HG03097 (cell line): ENCODE measurements around the gene COL26A1.
"Not testable (repeated sequence)": the region's sequence is repeated elsewhere in the genome, so short reads cannot be mapped to it uniquely, and the experiment has no call there.

ENCODE experiments used
- ATAC-seq: cut with Tn5 transposase; IDR thresholded peaks from one replicate; pipeline ENCODE4 v1.9.1; 2021; ENCODE audit not compliant: unreplicated experiment, low FRiP score

COL26A1 gene

DNA sequence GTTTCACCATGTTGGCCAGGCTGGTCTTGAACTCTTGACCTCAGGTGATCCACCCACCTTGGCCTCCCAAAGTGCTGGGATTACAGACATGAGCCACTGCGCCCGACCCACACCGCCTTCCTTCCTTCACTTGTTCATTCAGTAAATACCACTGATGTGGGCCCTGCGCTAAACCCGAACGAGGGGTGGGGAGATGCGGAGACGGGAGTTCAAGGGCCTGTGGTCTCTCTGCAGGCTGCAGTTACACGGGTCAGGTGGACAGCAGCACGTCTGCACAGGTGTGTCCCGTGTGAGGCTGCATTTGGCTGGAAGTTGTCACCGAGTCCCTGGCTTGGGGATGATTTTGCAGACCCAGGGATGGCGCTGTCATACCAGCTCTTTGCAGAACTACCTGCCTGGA, 38.1 kb downstream of the COL26A1 start:
- ATAC-seq: no peak

DNA sequence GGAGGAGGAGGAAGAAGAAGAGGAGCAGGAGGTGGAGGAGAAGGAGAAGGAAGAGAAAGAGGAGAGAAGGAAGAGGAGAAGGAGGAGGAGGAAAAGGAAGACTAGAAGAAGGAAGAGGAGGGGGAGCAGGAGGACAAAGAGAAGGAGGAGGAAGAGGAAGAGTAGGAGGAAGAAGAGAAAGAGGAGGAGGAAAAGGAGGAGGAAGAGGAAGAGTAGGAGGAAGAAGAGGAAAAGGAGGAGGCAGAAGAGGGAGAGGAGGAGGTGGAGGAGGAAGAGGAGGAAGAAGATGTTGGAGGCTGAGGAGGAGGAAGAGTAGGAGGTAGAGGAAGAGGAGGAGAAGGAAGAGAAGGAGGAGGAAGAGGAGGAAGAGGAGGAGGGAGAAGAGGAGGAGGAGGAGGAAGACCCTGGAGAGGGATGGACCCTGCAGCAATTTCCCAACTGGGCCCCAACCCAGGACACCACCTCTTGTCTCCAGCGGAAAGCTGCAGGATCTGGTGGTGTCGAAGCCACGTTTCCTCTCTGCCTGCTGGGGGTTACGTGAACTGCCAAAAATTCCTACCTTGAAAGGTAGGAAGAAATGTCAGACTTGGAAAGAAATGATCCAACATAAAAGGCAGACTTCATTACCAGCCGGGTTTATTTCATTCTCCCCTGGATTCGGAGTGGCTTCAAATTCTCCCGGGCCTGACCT, 38.9 kb downstream of the COL26A1 start:
- no peak for ATAC-seq

DNA sequence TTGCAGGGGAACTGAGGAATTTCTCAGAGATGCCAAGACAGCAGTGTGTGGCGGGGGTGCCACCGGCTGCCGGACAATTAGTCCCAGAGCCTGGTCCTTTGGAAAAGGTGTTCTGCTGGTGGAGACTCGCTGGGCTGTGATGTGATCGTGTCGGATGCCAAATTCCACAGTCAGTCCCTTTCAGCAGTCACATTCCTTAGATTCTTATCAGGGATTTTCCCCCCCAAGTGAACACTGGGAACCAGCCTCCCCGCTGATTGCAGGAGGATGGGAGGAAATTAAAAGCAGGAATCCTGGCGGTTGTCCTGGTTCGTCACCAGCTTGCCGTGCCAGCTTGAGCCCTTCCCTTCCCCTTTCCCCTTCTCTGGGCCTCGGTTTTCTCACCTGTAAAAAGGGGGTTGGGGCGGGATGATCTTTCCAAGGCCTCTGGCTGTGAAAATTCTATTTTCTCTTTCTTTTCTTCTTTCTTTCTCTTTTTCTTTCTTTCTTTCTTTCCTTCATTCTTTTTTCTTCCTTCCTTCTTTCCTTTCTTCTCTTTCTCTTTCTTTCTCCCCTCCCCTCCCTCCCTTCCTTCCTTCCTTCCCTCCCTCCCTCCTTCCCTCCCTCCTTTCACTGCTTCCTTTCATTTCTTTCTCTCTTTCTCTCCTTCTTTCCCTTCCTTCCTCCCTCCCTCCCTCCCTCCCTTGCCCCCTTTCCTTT, 39.6 kb downstream of the COL26A1 start:
- ATAC-seq: no peak

DNA sequence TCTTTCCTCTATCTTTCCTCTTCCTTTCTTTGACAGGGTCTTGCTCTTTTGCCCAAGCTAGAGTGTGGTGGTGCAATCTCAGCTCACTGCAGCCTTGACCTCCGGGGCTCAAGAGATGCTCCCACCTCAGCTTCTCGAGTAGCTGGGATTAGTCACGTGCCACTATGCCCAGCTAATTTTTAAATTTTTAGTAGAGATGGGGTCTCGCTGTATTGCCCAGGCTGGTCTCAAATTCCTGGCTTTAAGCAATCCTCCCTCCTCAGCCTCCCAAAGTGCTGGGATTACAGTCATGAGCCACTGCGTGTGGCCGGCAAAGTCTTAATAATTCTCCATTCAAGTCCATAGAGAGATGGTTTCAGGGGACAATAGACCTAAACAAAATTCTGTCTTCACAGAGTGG, 40.2 kb downstream of the COL26A1 start:
- ATAC-seq: no peak

DNA sequence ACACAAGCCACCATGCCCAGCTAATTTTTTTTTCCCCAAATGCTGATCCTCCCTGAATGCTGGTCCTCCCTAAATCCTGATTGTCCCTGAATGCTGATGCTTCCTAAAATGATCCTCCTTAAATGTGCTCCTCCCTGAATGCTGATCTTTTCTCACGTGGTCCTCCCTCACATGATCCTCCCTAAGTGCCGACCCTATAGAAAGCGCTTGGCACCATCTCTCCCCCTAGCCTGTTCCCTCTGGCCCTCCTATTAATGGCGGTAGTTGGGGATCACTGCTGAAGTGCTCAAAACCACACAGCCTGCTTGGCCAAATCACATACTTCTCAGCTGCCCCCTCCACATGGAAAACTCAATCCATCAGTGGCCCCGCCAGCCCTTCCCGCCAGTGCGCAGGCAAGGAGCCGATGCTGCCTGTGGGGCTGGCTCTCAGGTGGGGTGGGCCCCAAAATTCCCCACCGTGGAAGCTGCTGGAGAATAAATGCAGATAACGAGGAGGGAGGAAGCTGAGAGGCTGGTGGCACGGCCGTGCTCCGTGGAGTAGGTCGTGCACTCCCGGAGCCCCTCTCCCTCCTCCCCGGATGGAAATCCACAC, 42.9 kb downstream of the COL26A1 start:
- ATAC-seq: no peak

DNA sequence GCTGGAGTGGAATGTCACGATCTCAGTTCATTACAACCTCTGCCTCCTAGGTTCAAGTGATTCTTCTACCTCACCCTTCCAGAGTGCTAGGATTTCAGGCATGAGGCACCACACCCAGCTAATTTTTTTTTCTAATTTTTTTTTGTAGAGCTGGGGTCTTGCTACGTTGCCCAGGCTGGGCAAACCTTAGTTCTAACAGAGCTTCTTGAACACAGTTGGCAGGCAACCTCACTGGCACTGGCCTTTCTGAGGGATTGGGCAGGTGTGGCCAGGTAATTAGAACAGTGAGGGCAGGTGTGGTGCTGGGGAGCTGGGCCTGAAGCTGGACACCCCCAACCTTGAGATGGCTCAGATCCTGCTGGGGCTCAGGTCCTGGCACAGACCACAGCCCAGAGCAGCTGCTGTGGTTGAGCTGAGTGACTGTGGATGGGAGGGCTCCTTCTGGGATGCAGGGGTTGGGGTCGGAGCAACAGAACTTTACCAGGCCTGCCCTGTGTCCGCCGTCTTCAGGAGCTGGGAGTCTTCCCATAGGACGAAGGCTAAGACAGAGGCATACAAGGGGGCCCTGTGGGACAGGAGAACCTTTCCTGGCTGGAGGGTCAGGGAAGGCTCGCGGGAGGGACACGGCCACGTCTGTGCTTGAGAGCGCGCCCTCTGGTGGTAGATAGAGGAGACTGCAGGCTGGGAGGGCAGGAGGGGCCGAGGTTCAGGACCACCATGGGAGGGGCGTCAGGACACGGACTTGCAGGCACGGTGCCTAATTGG, 48.2 kb downstream of the COL26A1 start:
- no peak for ATAC-seq

DNA sequence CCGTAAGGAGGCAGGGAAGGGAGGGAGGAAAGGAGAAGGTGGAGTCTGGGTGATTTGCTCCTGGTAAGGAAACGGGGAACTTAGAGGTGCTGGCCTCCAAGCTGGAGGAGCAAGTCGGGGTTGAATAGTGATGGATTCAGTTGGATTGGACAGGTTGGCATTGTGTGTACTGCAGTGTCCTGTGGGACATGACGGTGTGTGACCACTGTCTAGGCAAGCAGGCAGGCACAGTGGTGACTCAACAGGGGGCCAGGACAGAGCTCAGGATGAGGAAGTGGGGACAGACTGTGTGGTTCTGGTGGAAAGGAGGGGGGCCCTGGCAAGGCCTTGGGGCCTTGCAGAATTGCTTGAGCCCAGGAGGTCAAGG, 48.8 kb downstream of the COL26A1 start:
- ATAC-seq: no peak

DNA sequence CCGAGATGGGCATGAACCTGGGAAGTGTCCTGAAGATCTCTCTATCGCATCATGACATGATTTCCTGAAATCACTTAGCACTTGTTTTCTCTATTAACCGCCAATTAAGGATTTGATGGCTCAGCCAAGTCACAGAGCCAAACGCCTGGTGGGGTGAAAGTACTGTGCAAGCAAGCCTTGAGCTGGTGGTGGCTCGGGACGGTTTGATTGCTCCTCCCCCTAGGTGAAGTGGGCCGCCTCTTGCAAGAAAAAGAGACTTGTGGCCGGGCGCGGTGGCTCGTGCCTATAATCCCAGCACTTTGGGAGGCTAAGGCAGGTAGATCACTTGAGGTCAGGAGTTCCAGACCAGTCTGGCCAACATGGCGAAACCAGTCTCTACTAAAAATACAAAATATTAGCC, 50.3 kb downstream of the COL26A1 start:
- ATAC-seq: no peak

DNA sequence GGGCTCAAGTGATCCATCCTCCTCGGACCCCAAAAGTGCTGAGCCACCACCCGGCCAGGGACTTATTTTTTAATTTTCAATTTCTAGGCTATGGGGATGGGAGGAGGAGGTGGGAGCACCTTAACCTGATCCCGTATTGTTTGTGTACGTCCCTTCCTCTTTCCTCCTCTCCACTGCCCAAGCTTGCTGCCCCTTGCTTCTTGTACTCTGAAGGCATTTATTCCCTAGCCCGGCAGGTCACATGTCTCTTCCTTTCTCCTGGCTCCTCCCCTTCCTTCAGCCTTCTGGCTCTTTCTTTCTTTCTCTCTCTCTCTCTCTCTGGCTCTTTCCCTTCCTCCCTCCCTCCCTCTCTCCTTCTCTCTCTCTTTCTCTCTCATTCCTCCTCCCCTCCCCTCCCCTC, 56.0 kb downstream of the COL26A1 start:
- no peak for ATAC-seq

DNA sequence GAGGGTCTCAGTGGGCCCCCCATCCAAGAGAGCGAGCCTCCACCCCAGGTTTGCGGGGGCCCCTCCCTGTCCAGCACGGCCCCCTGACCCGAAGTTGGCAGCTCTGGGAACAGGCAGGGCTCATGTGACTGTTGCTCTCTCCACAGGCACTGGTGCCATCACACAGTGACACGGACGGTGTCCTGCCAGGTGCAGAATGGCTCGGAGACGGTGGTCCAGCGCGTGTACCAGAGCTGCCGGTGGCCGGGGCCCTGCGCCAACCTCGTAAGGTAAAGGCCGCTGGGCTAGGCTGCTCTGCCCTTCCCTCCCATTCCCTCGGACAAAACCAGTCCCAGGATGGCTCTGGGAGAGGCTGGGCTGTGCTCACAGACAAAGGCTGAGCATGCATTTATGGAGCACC, 57.2 kb downstream of the COL26A1 start:
- ATAC-seq: no peak

DNA sequence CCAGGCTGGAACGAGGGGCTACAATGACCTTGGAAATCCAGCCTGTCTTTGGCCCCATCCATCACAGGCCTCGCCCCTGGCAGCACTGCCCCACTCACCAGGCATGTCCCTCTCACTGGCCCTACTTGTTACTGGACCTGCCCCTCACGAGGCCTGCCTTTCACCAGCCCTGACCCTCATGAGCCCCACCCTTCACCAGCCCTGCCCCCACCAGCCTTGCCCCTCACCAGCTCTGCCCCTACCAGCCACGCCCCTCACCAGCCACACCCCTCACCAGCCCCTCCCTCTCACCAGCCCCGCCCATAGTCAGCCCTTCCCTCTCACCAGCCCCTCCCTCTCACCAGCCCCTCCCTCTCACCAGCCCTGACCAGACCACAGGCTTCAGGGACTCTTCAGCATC, 57.8 kb downstream of the COL26A1 start:
- ATAC-seq: no peak

DNA sequence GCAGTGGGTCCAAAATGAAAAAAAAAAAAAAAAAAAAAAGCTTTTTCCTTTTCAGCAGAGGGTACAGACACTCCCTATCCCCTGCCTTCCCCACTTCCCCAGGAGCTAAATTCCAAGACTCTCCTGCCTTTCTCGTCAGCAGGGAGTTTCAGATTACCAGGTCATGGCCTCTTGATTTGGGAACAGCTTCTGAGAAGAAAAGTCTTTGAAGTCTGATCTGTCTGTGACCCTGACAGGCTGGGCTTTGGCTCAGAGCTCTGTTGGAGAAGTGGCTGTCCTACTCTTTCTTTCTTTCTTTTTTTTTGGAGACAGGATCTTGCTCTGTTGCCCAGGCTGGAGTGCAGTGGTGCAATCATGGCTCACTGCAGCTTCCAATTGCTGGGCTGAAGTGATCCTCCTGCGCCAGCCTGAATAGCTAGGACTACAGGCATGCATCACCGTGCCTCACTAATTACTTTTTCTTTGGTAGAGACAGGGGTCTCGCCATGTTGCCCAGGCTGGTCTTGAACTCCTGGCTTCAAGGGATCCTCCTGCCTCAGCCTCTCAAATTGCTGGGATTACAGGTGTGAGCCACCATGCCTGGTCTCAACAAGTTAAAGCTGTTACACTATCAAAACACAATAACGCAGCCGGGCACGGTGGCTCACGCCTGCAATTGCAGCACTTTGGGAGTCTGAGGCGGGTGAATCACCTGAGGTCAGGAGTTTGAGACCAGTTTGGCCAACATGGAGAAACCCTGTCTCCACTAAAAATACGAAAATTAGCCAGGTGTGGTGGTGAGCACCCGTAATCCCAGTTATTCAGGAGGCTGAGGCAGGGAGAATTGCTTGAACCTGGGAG, 59.9 kb downstream of the COL26A1 start:
- ATAC-seq: no peak

DNA sequence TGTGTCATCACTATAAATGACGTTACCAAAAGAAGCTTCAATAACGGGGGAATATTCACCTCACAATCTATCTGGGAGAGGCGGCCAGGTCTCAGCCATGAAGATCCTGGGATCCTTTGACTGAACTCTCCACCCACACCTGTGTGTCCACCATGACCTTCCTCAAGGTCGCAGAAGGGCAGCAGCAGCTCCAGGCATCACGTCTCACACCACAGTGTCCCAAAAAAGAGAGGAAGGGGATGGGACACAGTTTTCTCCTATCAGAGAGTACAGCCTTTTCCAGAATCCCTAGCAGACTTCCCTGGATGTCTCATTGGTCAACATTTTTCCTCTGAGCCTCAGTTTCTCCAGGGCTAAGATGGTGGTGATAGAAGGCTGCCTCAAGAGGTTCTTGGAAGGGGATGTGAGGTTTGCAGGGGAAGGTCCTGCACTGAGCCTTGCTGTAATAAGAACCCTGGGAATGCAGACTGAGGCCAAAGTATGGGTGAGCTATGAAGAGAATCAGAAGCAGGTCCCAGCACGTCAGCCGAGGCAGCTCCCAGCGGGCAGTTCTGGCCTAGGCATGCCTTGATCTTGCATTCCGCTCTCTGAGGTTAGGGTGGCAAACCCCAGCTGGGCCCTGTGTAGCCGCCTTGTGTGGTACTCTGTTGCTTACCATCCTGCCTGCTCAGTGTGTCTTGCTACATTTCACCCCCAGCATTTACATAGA, 63.8 kb downstream of the COL26A1 start:
- no peak for ATAC-seq

DNA sequence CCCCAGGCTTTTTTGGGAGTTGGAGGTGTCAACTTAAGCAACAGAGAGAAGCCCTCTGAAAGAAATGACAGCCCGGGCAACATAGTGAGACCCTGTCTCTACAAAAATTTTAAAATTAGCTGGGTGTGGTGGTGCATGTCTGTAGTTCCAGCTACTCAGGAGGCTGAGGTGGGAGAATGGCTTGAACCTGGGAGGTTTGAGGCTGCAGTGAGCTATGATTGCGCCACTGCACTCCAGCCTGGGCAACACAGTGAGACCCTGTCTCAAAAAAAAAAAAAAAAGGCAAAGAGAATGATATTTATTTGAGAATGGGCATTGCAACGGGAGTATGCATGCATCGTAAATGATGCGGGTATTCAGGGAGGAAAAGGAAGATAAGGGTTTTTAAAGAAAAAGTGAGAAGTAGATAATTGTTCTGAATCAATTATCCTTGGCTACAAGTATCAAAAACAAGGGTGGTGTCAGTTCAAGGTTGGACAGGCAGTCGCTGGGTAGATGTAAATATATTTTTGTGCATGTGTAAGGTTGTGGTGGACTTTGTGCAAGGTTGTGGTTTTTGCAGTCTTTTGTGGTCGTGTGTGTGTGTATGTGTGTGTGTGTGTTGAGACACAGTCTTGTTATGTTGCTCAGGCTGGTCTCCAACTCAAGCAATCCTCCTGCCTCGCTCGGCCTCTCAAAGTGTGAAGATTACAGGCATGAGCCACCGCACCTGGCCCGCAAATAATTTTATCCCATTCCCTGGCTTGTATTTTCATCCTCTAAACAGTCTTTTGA, 65.6 kb downstream of the COL26A1 start:
- ATAC-seq: no peak

DNA sequence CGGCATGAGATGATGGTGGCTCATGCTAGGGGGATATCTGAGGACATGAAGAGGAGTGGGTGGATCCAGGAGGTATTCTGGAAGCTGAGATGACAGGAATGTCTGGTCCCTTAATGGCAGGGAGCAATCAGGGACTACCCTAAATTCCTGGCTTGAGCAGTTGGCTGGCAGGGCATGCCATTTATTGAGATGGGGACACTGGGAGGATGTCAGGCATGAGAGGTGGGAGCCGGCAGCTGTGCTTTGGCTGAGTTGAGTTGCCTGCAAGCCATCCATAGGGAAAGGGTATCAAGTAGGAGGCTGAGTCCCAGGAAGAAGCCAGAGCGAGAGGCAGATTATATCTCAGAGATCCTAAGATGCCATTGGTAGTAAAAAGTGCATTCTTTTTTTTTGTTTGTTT, 69.6 kb downstream of the COL26A1 start:
- no peak for ATAC-seq

DNA sequence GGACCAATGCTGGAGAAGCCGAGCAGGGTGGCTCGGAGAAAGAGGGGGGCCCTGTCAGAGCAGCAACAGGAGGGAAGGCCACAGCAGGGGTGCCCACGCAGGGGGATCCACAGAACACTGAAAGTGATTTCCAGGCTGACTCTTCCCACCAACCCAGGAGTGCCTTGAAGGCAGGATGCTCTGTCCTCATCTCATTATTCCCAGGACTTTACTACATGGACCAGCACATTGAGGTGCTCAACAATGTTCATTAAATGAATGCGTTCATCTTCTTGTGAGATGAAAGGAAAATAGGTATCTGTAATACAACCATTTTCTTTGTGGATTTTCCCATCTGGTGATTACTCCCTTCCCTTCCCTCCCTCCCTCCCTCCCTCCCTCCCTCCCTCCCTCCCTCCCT, 71.0 kb downstream of the COL26A1 start:
- ATAC-seq: no peak

DNA sequence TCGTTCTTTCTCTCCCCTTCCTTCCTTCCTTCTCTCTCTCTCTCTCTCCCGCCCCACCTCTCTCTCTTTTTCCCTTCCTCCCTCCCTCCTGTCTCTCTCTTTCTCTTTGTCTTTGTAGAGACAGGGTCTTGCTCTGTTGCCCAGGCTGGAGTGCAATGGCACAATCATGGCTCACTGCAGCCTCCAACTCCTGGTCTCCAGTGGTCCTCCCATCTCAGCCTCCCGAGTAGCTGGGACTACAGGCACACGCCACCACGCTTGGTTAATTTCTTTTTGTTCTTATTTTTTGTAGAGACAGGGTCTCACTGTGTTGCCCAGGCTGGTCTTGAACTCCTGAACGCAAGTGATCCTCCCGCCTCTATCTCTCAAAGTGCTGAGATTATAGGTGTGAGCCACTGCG, 71.5 kb downstream of the COL26A1 start:
- not testable (repeated sequence) for ATAC-seq

DNA sequence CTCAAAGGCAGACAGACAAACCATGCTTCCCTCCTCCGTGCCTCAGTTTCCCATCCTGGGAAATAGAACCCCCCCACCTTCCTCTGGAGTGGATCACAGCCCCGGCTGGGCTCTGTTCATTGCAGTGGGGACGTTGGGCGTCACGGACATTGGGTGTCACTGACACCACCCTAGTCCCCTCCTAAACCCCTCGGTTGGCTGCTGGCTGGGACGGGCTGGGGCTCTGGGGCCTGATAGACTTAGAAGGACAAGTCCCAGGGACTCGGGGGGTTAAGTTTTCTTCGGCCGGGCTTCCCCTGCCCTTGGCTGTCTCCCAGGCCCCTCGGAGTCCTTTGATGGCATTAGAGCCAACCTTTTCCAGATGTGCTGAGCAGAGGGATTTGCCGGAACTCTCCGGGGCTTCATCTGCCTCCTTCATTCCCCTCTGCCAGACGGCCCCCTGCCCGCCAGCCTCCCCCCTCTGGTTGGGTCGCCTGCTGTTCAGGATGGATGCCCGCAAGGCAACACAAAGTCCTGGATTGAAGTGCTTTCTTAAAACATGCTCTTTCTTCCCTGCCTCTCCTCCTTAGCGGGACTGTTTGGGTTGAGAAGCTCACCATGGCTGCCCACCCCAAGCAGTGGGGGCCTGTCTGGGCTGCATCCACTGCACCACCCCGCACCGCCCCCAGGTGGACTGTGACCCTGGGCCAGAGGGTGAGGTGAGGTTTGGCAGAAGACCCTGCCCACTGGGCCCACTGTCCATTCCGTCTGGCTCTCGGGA, 73.0 kb downstream of the COL26A1 start:
- ATAC-seq: no peak
